Endodermal cell (in vitro differentiated cells): ENCODE data around the gene TFPI2. TPM values are rescaled to one million over a fixed set of nuclear protein-coding genes. Genes with fewer than 3 reads are reported as not detected.

Experiments used
- DNase-seq: peaks from one replicate; pipeline ENCODE4 v3.0.0-alpha.2; 2017
- H3K27ac ChIP-seq: 2 replicates; pipeline ENCODE4 v1.5.1; 2013; ENCODE audit warnings: mild to moderate bottlenecking, low read depth, low read length, moderate library complexity
- H3K27me3 ChIP-seq: 2 replicates; pipeline ENCODE4 v1.6.1; 2013; ENCODE audit warnings: mild to moderate bottlenecking, low read length, moderate library complexity; ENCODE audit not compliant: insufficient read depth, control insufficient read depth, poor library complexity, severe bottlenecking
- H3K36me3 ChIP-seq: 2 replicates; pipeline ENCODE4 v1.7.0; 2013; ENCODE audit warnings: mild to moderate bottlenecking, low read length, moderate library complexity; ENCODE audit not compliant: control insufficient read depth, insufficient read depth
- H3K4me1 ChIP-seq: one replicate; pipeline ENCODE4 v1.7.0; 2013; ENCODE audit warnings: low read length; ENCODE audit not compliant: control insufficient read depth, insufficient read depth
- H3K4me3 ChIP-seq: 2 replicates; pipeline ENCODE4 v1.5.1; 2013; ENCODE audit warnings: mild to moderate bottlenecking, low read length, moderate library complexity
- H3K9ac ChIP-seq: 2 replicates; pipeline ENCODE4 v1.6.1; 2013; ENCODE audit warnings: mild to moderate bottlenecking, low read length, moderate library complexity; ENCODE audit not compliant: poor library complexity, severe bottlenecking; ENCODE audit errors: extremely low read depth
- H3K9me3 ChIP-seq: 2 replicates; pipeline ENCODE4 v1.6.1; 2013; ENCODE audit warnings: mild to moderate bottlenecking, low read length, moderate library complexity; ENCODE audit not compliant: control insufficient read depth
- H3K27ac Mint-ChIP-seq: 2 replicates; pipeline ENCODE4 v1.8.0; 2020; ENCODE audit warnings: mixed read lengths
- H3K27me3 Mint-ChIP-seq: 2 replicates; pipeline ENCODE4 v1.8.0; 2021; ENCODE audit warnings: mild to moderate bottlenecking, mixed read lengths; ENCODE audit not compliant: insufficient read depth
- H3K36me3 Mint-ChIP-seq: 2 replicates; pipeline ENCODE4 v1.8.0; 2020; ENCODE audit warnings: low read depth, mixed read lengths
- H3K4me1 Mint-ChIP-seq: 2 replicates; pipeline ENCODE4 v1.8.0; 2020; ENCODE audit warnings: mixed read lengths
- H3K4me3 Mint-ChIP-seq: 2 replicates; pipeline ENCODE4 v1.8.0; 2020; ENCODE audit warnings: mild to moderate bottlenecking, moderate library complexity, mixed read lengths
- H3K9me3 Mint-ChIP-seq: 2 replicates; pipeline ENCODE4 v1.8.0; 2020; ENCODE audit warnings: mild to moderate bottlenecking, mixed read lengths
- WGBS, 2 experiments: methylation state at CpG; one replicate each; pipeline versions ENCODE4 v1.1.5 to v1.1.7; 2013; ENCODE audit warnings: missing lambda C conversion rate in 2 of 2, mixed read lengths in 1 of 2; ENCODE audit not compliant: insufficient coverage in 1 of 2, insufficient read length in 1 of 2; 5-methylcytosine and 5-hydroxymethylcytosine counted together
- total RNA-seq, 2 donors: library from RNA; stranded (reverse); fragmentation: NEBNext Ultra II Directional in 1 of 2; extraction: Animal tissue kit (Norgen Biotek cat#: 25700) in 1 of 2; gene quantifications; 2 replicates in 1 of 2; 3 replicates in 1 of 2; pipeline ENCODE4 v1.2.1, GENCODE V29; 2021
- TF ChIP-seq, protein P1 (sequence below): fragments of 200-600 bp; sonication (generic); conservative IDR thresholded peaks from 2 replicates; pipeline ENCODE4 v1.5.0; 2021; ENCODE audit warnings: antibody characterized with exemption, mild to moderate bottlenecking

Gene TFPI2
- total RNA-seq, 2 donors from 2014 or later, result 2.3 to 3.1 TPM

DNA sequence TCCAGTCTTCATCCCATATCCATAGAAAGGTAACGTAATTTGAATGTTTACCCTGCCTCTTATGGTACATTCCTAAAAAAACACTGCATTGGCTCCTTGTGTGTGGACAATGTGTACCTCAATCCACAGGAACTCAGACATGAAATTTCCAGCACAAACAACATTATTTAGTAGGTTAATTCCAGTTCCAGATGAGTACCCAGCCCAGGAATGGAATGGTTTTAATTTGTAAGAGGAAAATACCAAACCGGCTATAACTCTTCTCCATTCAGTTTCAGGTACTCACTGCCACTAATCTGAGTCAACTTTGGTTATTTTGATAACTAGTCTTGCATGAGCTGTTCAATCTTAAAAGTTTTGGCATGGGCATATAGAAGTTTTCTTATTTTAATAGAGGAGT is 39.0 kb downstream of the TFPI2 start:
- DNase-seq, result no peak
- no peak overlapping the region for H3K27ac ChIP-seq
- Mint-ChIP-seq H3K27me3 (peaks cover 3% of the 10 kb centered on the region), H3K36me3 (no peaks in the 10 kb centered on the region), H3K27ac (no peak overlapping the region), H3K4me3 (no peak overlapping the region), H3K9me3 (no peaks in the 10 kb centered on the region), H3K4me1 (peaks cover 3% of the 10 kb centered on the region)
- H3K9ac ChIP-seq, result no peak overlapping the region
- no peaks in the 10 kb centered on the region for H3K9me3 ChIP-seq
- TF ChIP-seq, protein P1, sequence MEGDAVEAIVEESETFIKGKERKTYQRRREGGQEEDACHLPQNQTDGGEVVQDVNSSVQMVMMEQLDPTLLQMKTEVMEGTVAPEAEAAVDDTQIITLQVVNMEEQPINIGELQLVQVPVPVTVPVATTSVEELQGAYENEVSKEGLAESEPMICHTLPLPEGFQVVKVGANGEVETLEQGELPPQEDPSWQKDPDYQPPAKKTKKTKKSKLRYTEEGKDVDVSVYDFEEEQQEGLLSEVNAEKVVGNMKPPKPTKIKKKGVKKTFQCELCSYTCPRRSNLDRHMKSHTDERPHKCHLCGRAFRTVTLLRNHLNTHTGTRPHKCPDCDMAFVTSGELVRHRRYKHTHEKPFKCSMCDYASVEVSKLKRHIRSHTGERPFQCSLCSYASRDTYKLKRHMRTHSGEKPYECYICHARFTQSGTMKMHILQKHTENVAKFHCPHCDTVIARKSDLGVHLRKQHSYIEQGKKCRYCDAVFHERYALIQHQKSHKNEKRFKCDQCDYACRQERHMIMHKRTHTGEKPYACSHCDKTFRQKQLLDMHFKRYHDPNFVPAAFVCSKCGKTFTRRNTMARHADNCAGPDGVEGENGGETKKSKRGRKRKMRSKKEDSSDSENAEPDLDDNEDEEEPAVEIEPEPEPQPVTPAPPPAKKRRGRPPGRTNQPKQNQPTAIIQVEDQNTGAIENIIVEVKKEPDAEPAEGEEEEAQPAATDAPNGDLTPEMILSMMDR, result no peak
- H3K4me3 ChIP-seq, result no peak overlapping the region
- WGBS, 2 experiments, result 91 to 100% methylated on average over 1 to 2 of the region's 2 CpGs
- no peaks in the 10 kb centered on the region for H3K27me3 ChIP-seq
- no peaks in the 10 kb centered on the region for H3K4me1 ChIP-seq
- no peaks in the 10 kb centered on the region for H3K36me3 ChIP-seq

DNA sequence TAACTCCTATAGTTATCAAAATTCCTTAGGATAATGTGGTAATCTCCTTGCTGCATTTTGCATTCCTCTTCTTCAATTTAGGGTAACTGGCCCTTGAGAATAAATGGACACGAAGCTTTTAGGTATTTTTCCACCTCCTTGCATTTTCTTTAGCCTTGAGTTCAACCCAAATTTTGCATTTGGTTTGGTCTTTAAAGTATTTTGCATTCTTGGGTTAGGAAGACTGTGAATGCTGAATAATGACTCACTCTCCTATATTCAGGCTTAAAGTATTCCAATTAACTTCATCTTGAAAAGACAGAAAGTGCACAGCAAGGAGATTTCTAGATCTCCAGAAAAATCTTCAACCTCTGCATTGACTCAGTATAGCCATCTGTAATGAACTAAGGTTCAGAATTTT is 47.3 kb downstream of the TFPI2 start:
- no peaks in the 10 kb centered on the region for H3K9me3 Mint-ChIP-seq
- no peaks in the 10 kb centered on the region for H3K36me3 ChIP-seq
- no peaks in the 10 kb centered on the region for H3K4me1 Mint-ChIP-seq
- H3K36me3 Mint-ChIP-seq, result no peaks in the 10 kb centered on the region
- no peaks in the 10 kb centered on the region for H3K4me1 ChIP-seq
- no peak for DNase-seq
- H3K27ac ChIP-seq, result no peak overlapping the region
- no peak overlapping the region for H3K27ac Mint-ChIP-seq
- H3K27me3 ChIP-seq, result no peaks in the 10 kb centered on the region
- no peaks in the 10 kb centered on the region for H3K9me3 ChIP-seq
- H3K4me3 Mint-ChIP-seq, result no peak overlapping the region
- 53% methylated on average over 1 of the region's 1 CpG; no CpG with 5 or more reads in 1 of the 2 experiments for WGBS, 2 experiments
- H3K4me3 ChIP-seq, result no peak overlapping the region
- no peaks in the 10 kb centered on the region for H3K27me3 Mint-ChIP-seq
- TF ChIP-seq, protein P1, result no peak
- no peak overlapping the region for H3K9ac ChIP-seq

DNA sequence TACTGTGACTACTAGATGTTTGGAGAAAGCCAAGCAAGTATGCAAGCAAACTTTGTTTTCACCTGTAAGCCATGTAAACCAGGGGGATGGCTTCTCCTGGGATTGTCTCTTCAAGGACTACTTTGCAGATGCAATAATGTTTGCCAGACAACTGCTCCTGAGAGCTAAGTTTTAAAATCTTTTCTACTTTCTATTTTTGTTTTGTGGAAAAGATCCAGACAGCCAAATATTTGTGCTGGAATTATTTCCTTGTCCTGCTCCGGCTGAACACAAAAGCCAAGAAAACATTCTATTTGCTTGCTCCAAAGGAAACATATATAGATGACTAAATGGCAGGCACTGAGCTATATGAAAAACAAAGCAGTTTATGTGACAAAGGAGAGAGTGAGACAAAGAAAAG is 51.6 kb downstream of the TFPI2 start:
- Histone ChIP-seq H3K9me3 (no peaks in the 10 kb centered on the region), H3K4me1 (no peaks in the 10 kb centered on the region), H3K27me3 (no peaks in the 10 kb centered on the region), H3K4me3 (no peak overlapping the region), H3K36me3 (no peaks in the 10 kb centered on the region), H3K27ac (no peak overlapping the region), H3K9ac (no peak overlapping the region)
- Mint-ChIP-seq H3K36me3 (no peaks in the 10 kb centered on the region), H3K27ac (no peak overlapping the region), H3K27me3 (no peaks in the 10 kb centered on the region), H3K9me3 (no peaks in the 10 kb centered on the region), H3K4me3 (no peak overlapping the region), H3K4me1 (no peaks in the 10 kb centered on the region)
- TF ChIP-seq, protein P1, result no peak
- WGBS, 2 experiments, result 90% methylated on average over 1 of the region's 1 CpG; no CpG with 5 or more reads in 1 of the 2 experiments
- no peak for DNase-seq
